Left renal cortex interstitium (tissue), 4 donors: ENCODE measurements around the gene TATDN2. TPM values are rescaled to one million over a fixed set of nuclear protein-coding genes. Genes with fewer than 3 reads are reported as not detected.
"Not testable (repeated sequence)": the region's sequence is repeated elsewhere in the genome, so short reads cannot be mapped to it uniquely, and the experiment has no call there.

Source experiments
- DNase-seq, 4 donors: peaks; one replicate each; pipeline ENCODE4 v3.0.0-alpha.2; 2013; ENCODE audit warnings: low read depth in 4 of 4, low spot score in 2 of 4, missing footprints in 1 of 4
- polyA plus RNA-seq, 4 donors: library from polyadenylated mRNA; unstranded; fragments of 120-200 nt; gene quantifications; one replicate each; pipeline ENCODE4 v1.2.1, GENCODE V29; 2013; ENCODE audit not compliant: insufficient read length in 4 of 4

TATDN2 gene
- polyA plus RNA-seq, 4 donors = 33.7 to 36.5 (median 34.9) TPM

- no peak for DNase-seq
These were observed 40.3 kb downstream of the TATDN2 start for GRCh38 chr3:10288575-10288960.

- no peak for DNase-seq
These were observed 40.8 kb downstream of the TATDN2 start for GRCh38 chr3:10289077-10289476.

- no peak for DNase-seq
These were observed 41.6 kb downstream of the TATDN2 start for GRCh38 chr3:10289787-10290355.

GRCh38 chr3:10290481-10291176 lies 42.4 kb downstream of the TATDN2 start:
- DNase-seq = no peak

GRCh38 chr3:10291641-10292040 lies 43.4 kb downstream of the TATDN2 start:
- DNase-seq = no peak

GRCh38 chr3:10292505-10293419 lies 44.5 kb downstream of the TATDN2 start, which contains the start of gene GHRL:
Gene GHRL (minus strand): TSS chr3:10292947. CDS start chr3:10290180, 2,767 bp downstream.
- DNase-seq = no peak

GRCh38 chr3:10294030-10294586 lies 45.8 kb downstream of the TATDN2 start:
- DNase-seq = no peak

- DNase-seq = not testable (repeated sequence)
These were observed 49.8 kb downstream of the TATDN2 start for GRCh38 chr3:10298064-10298463.

- no peak for DNase-seq
These were observed 50.9 kb downstream of the TATDN2 start for GRCh38 chr3:10299175-10299574.

- no peak for DNase-seq
These were observed 51.4 kb downstream of the TATDN2 start for GRCh38 chr3:10299679-10300078.

- no peak for DNase-seq
These were observed 51.8 kb downstream of the TATDN2 start for GRCh38 chr3:10300087-10300486.

- no peak for DNase-seq
These were observed 54.8 kb downstream of the TATDN2 start for GRCh38 chr3:10303105-10303504.

- no peak for DNase-seq
These were observed 55.5 kb downstream of the TATDN2 start for GRCh38 chr3:10303785-10304184.

- no peak for DNase-seq
These were observed 56.6 kb downstream of the TATDN2 start for GRCh38 chr3:10304905-10305304.

- no peak for DNase-seq
These were observed 57.2 kb downstream of the TATDN2 start for GRCh38 chr3:10305331-10305902.

GRCh38 chr3:10306156-10306555 lies 57.9 kb downstream of the TATDN2 start:
- DNase-seq = no peak

GRCh38 chr3:10308678-10309077 lies 60.4 kb downstream of the TATDN2 start:
- no peak for DNase-seq

- DNase-seq = no peak
These were observed 61.5 kb downstream of the TATDN2 start for GRCh38 chr3:10309736-10310135.

- no peak for DNase-seq
These were observed 62.3 kb downstream of the TATDN2 start for GRCh38 chr3:10310578-10310977.

GRCh38 chr3:10311710-10312109 lies 63.5 kb downstream of the TATDN2 start:
- no peak for DNase-seq

GRCh38 chr3:10312391-10312790 lies 64.1 kb downstream of the TATDN2 start:
- no peak for DNase-seq
